ENCODE results near the gene PCCA. TPM values are rescaled to one million over a fixed set of nuclear protein-coding genes. Genes with fewer than 3 reads are reported as not detected.

PCCA gene
- total and polyA plus RNA-seq, 4 donors: 30.1 to 160 (median 76.3) TPM

DNA sequence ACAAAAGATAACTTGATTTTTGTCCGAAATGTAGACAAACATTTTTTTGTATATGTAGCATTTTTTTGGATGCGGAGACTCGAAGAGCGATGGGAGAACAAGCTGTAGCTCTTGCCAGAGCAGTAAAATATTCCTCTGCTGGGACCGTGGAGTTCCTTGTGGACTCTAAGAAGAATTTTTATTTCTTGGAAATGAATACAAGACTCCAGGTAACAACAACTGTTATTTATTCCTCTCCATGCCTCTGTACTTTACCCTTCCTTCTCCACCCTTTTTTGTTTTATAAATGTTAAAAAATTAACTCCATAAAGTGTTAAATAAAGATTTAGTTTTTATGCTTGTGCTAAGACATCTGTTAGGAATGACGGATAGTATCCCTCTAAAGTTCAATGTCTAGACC, 184.2 kb downstream of the PCCA start:
- Histone ChIP-seq H3K27ac (ENCODE audit: low read depth in 1 of 2, low read length in 2 of 2) (no peak overlapping the region), H3K9ac (ENCODE audit: low read depth in 1 of 2, low read length in 2 of 2) (no peak overlapping the region), H3K36me3 (ENCODE audit: control insufficient read depth in 4 of 4, insufficient read depth in 3 of 4, low read depth in 1 of 4, low read length in 3 of 4) (peaks cover 4 to 33% (median 15%) of the 10 kb centered on the region in 4 donors), H3K9me3 (ENCODE audit: control insufficient read depth in 4 of 4, low read length in 3 of 4) (no peaks in the 10 kb centered on the region), H3K4me3 (ENCODE audit: low read depth in 1 of 3, low read length in 3 of 3) (no peak overlapping the region), H3K27me3 (ENCODE audit: control insufficient read depth in 4 of 4, insufficient read depth in 4 of 4, low read length in 3 of 4) (no peaks in the 10 kb centered on the region), H3K4me1 (ENCODE audit: control insufficient read depth in 4 of 4, insufficient read depth in 4 of 4, low read length in 3 of 4) (no peaks in the 10 kb centered on the region)
- WGBS: 92% methylated on average over 6 of the region's 6 CpGs
- TF ChIP-seq YY1 (IDR thresholded peaks at IDR 0.05): no peak
- TF ChIP-seq, protein P1, sequence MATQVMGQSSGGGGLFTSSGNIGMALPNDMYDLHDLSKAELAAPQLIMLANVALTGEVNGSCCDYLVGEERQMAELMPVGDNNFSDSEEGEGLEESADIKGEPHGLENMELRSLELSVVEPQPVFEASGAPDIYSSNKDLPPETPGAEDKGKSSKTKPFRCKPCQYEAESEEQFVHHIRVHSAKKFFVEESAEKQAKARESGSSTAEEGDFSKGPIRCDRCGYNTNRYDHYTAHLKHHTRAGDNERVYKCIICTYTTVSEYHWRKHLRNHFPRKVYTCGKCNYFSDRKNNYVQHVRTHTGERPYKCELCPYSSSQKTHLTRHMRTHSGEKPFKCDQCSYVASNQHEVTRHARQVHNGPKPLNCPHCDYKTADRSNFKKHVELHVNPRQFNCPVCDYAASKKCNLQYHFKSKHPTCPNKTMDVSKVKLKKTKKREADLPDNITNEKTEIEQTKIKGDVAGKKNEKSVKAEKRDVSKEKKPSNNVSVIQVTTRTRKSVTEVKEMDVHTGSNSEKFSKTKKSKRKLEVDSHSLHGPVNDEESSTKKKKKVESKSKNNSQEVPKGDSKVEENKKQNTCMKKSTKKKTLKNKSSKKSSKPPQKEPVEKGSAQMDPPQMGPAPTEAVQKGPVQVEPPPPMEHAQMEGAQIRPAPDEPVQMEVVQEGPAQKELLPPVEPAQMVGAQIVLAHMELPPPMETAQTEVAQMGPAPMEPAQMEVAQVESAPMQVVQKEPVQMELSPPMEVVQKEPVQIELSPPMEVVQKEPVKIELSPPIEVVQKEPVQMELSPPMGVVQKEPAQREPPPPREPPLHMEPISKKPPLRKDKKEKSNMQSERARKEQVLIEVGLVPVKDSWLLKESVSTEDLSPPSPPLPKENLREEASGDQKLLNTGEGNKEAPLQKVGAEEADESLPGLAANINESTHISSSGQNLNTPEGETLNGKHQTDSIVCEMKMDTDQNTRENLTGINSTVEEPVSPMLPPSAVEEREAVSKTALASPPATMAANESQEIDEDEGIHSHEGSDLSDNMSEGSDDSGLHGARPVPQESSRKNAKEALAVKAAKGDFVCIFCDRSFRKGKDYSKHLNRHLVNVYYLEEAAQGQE (IDR thresholded peaks at IDR 0.05): no peak
- TF ChIP-seq EGR1 (IDR thresholded peaks at IDR 0.05; ENCODE audit: low read depth in 2 of 2): no peak
- DNase-seq (ENCODE audit: low spot score): no peak

DNA sequence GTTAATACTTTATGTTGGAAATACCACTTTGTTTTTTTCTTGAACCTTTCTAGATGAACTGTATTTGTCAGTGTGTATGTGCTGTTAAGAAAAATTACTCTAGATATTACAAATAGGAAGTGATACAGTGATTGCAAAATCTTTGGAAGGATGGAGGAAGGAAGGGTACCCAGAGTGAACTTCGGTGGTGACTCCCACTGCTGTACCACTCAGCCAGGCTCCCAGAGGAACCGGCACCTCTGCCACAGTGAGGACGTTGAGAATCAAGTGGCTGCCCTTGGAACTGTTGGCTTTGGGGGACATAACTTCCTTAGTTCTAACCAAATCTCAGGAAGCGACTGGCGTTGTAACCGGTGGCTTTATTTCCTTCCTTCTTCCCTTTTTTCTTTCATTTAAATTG, 184.7 kb downstream of the PCCA start:
- H3K9me3 ChIP-seq (ENCODE audit: control insufficient read depth in 4 of 4, low read length in 3 of 4): no peaks in the 10 kb centered on the region
- H3K9ac ChIP-seq (ENCODE audit: low read depth in 1 of 2, low read length in 2 of 2): no peak overlapping the region
- no peak overlapping the region for H3K4me3 ChIP-seq (ENCODE audit: low read depth in 1 of 3, low read length in 3 of 3)
- no peak for DNase-seq (ENCODE audit: low spot score)
- no peaks in the 10 kb centered on the region for H3K27me3 ChIP-seq (ENCODE audit: control insufficient read depth in 4 of 4, insufficient read depth in 4 of 4, low read length in 3 of 4)
- H3K4me1 ChIP-seq (ENCODE audit: control insufficient read depth in 4 of 4, insufficient read depth in 4 of 4, low read length in 3 of 4): no peaks in the 10 kb centered on the region
- peaks cover 6 to 32% (median 14%) of the 10 kb centered on the region in 4 donors for H3K36me3 ChIP-seq (ENCODE audit: control insufficient read depth in 4 of 4, insufficient read depth in 3 of 4, low read depth in 1 of 4, low read length in 3 of 4)
- no peak overlapping the region for H3K27ac ChIP-seq (ENCODE audit: low read depth in 1 of 2, low read length in 2 of 2)
- WGBS: 87% methylated on average over 6 of the region's 6 CpGs
- TF ChIP-seq FOXA2 (IDR thresholded peaks at IDR 0.05) (no peak), JUND (IDR thresholded peaks at IDR 0.05) (no peak), EGR1 (IDR thresholded peaks at IDR 0.05; ENCODE audit: low read depth in 2 of 2) (no peak), CTCF (IDR thresholded peaks at IDR 0.05; ENCODE audit: low read depth, low read length, missing input control) (no peak), TAF1 (conservative IDR thresholded peaks at IDR 0.05) (no peak), RXRA (IDR thresholded peaks at IDR 0.05) (no peak), RAD21 (IDR thresholded peaks at IDR 0.05) (no peak)
- TF ChIP-seq, protein P2, sequence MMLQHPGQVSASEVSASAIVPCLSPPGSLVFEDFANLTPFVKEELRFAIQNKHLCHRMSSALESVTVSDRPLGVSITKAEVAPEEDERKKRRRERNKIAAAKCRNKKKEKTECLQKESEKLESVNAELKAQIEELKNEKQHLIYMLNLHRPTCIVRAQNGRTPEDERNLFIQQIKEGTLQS (IDR thresholded peaks at IDR 0.05): no peak
- TF ChIP-seq, protein P1 (IDR thresholded peaks at IDR 0.05): no peak

Data from liver (tissue), 9 donors.